Activated T-helper 1 cell treated with anti-CD3 and anti-CD28 coated beads, Interleukin-12 subunit alpha, Interleukin-12 subunit beta, Interleukin-2, Interleukin-4 antibody, amounts not matched to agents 30 ng/mL and 10 ng/mL and 1 ng/mL, durations not matched to agents 14 hours and 24 hours and 36 hours (primary cell): ENCODE results near the gene KIAA1549. TPM values are rescaled to one million over a fixed set of nuclear protein-coding genes. Genes with fewer than 3 reads are reported as not detected.

ENCODE experiments used
- DNase-seq: peaks from one replicate; pipeline ENCODE4 v3.0.0; 2021; ENCODE audit warnings: low spot score
- H3K27ac Mint-ChIP-seq: one replicate; pipeline ENCODE4 v1.8.0; 2021; ENCODE audit warnings: mild to moderate bottlenecking, mixed read lengths
- H3K27me3 Mint-ChIP-seq: one replicate; pipeline ENCODE4 v1.8.0; 2022; ENCODE audit warnings: mild to moderate bottlenecking, moderate library complexity, mixed read lengths; ENCODE audit not compliant: insufficient read depth
- H3K36me3 Mint-ChIP-seq: one replicate; pipeline ENCODE4 v1.8.0; 2021; ENCODE audit warnings: low read depth, mixed read lengths
- H3K4me1 Mint-ChIP-seq: one replicate; pipeline ENCODE4 v1.8.0; 2021; ENCODE audit warnings: low read depth, mixed read lengths
- H3K4me3 Mint-ChIP-seq: one replicate; pipeline ENCODE4 v1.8.0; 2021; ENCODE audit warnings: mild to moderate bottlenecking, moderate library complexity, mixed read lengths
- H3K9me3 Mint-ChIP-seq: one replicate; pipeline ENCODE4 v1.8.0; 2021; ENCODE audit warnings: mixed read lengths
- intact Hi-C: fragments of 100-400 bp; cut with micrococcal nuclease; formaldehyde crosslinking; loops from one replicate; pipeline ENCODE4 v1.15.1; 2024
- total RNA-seq: library from RNA; stranded (reverse); gene quantifications from 2 replicates; pipeline ENCODE4 v1.2.3, GENCODE V29; 2022

Gene KIAA1549
- total RNA-seq, 1 donor from 2014 or later: 0.75 TPM

DNA sequence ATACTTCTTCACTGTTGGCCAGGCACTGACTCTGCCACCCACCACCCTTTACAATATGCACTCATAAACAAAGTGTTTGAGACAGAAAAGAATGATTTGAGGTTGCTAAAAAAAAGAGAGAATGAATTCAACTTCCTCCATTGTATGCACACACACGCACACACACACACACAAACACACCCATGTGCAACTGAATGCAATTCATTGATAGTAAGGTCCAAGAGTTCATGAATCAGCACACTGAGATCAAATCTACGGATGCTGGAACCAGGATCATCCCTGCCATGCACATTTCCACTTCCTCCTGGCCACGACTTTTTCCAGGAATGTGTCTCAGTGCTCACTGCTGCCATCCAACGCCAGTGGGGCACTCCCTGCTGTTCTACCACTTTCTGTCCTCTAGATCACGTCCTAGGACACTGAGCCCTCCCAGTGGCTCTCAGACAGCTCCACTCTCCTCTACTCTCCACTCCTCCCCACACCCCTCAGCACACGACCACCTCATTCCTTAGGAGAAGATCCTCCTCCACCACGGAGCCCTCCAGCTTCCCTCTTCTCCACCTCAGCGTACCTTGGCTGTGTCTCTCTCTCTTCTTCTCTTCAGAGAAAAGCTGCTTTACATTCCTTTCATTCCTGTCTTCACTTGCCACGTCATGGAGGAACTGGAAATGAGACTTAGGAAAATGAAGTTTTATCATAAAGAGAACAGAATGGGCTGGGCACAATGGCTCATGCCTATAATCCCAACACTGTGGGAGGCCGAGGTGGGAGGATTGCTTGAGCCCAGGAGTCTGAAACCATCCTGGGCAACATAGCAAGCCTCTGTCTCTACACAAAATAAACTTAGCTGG lies 195.4 kb downstream of the KIAA1549 start:
- DNase-seq: no peak
- Mint-ChIP-seq H3K4me1 (no peaks in the 10 kb centered on the region), H3K4me3 (no peak overlapping the region), H3K36me3 (peaks cover 5% of the 10 kb centered on the region), H3K27ac (no peak overlapping the region), H3K27me3 (peaks cover 8% of the 10 kb centered on the region), H3K9me3 (peaks cover 20% of the 10 kb centered on the region)
- intact Hi-C loops: no loop called here

DNA sequence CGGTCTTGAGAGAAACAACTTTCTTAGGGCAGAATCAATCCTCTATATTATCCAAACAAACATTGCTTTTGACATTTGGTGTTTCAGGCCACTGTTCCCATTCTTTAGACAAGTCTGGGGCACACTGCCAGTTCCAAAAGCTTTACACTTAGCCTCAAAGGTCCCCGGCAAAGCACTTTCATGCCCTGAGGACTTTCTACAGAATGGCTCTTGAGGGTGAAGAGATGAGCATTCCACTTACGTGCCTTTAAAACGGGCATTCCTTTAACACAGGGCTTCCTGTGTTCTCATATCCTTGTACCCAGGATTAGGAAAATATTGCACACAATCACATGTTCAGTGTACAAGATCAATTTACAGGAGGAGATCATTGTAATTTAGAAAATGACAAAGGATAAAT lies 196.5 kb downstream of the KIAA1549 start:
- peaks cover 5% of the 10 kb centered on the region for H3K36me3 Mint-ChIP-seq
- peaks cover 17% of the 10 kb centered on the region for H3K9me3 Mint-ChIP-seq
- peaks cover 8% of the 10 kb centered on the region for H3K27me3 Mint-ChIP-seq
- no peaks in the 10 kb centered on the region for H3K4me1 Mint-ChIP-seq
- no peak for DNase-seq
- no peak overlapping the region for H3K4me3 Mint-ChIP-seq
- no peak overlapping the region for H3K27ac Mint-ChIP-seq
- intact Hi-C loops: no loop called here

Other genes starting within 250 kb of the KIAA1549 start
- gene TMEM213, start 183.4 kb downstream of the KIAA1549 start, total RNA-seq: 0.08 TPM in 1 of 2 replicates, not detected in the other
- gene ATP6V0A4, start 183.2 kb downstream of the KIAA1549 start, total RNA-seq: not detected in 2 replicates
- gene ZC3HAV1L, start 54.7 kb upstream of the KIAA1549 start, total RNA-seq: 29.6 and 31.5 TPM in 2 replicates
- gene ZC3HAV1, start 128.3 kb upstream of the KIAA1549 start, total RNA-seq: 89.7 and 90.0 TPM in 2 replicates
- 14.7 and 15.6 TPM in 2 replicates for gene UBN2, start 249.8 kb upstream of the KIAA1549 start, total RNA-seq